DMS114 treated with DMSO at 0.1 percent for 48 hours (cell line): Measurements from ENCODE around the gene ZNF664.

Source experiments
- DNase-seq: peaks from one replicate; lab custom pipeline; 2025; ENCODE audit not compliant: unreplicated experiment; lab: John Stamatoyannopoulos, UW

The ZNF664 gene

DNA sequence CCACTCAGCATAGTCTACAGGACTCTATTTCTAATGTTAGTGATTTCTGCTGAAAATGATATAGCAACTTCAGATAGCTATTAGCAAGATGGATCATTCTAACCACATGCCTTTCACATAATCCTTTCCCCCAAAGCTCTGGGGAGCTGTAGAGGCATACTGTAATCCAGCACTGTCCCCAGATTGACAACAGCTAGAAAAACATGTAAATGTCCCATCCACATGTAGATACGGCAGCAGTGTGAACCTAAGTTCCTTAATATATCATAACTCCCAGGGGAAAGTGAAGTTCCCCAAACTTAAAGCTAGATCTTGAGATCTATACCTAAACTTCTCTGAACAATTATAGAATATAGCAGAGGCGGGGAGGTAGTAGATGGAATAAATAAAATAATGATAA lies 14.0 kb downstream of the ZNF664 start:
- no peak for DNase-seq

DNA sequence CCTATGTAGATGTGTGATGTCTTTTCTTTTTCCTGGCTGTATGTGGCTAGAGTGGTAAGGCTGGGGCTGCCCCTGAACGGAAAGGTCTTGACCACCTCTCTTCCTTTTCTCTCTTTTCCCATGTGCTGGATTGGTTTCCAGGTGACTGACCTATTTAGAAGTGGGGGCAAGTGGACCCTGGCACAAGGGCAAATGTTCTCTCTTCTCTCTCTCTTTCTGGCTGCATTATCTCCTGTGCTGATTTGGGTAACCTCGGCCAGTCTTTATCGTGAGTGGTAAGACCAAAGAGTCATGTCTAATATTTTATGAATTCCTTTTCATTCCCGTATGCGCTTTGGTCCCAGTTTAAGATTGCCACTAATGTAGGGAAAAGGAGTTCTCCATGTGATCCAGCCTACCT lies 16.2 kb downstream of the ZNF664 start:
- no peak for DNase-seq

DNA sequence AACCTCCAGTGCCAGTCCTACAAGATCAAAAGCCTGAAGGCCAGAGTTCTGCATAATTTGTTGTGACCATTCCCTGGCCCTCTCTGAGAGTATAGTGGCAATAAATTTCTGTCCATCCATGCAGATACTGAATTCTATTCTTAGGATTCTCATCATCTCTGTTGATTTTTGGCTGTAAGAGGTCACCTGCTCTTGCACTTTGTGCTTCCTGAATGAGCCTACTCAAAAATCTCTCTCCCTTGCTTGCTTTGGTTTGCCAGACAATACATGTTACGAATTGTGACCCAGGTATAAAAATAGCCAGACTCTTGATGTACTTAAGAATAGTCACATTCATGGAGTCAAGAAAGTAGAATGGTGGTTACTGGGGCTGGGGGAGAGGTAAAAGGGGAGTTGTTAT lies 16.7 kb downstream of the ZNF664 start:
- DNase-seq: no peak

DNA sequence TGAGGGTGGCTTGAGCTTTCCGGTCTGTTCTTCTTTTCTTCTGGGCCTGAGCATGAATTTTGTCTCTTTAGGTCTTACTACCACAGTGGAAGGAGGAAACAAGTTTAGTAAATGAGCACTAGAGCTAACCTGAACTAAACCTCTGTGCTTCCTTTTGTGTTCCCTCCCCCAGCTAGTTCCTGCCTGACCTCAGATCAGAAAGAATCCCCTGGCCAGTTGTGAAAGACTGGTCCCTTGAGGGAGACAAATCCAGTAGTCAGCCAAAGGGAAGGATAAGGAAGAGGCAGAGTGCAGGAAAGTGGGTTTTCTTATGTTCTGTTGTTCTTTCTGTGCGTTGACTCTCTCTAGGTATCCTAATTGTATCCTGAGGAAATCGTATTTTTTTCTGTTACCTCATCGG lies 17.5 kb downstream of the ZNF664 start:
- no peak for DNase-seq

DNA sequence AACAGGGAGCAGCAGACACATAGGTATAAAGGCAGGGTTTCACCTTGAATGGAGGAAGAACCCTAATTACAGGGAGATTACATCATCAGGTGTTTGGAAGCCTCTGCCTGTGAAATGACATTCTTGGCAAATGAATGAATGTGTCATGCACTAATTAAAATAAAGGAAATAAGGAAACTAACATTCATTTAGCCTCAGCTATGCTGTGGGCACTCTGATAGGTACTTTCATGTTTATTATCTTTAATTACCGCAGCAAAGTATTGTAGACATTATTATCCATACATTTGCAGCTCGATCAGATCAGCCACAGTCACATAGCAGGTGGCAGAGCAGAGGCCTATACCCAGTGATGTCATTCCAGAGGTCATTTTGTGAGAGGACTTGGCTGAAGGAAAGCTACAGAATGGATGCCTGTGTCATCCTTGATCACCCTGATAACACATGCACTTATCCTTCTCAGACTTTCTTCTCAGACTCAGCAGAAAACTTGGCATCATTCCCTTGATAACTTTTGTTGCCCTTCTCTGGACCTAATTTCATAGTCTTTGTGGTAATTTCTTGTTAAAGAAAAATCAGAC lies 18.4 kb downstream of the ZNF664 start:
- no peak for DNase-seq

DNA sequence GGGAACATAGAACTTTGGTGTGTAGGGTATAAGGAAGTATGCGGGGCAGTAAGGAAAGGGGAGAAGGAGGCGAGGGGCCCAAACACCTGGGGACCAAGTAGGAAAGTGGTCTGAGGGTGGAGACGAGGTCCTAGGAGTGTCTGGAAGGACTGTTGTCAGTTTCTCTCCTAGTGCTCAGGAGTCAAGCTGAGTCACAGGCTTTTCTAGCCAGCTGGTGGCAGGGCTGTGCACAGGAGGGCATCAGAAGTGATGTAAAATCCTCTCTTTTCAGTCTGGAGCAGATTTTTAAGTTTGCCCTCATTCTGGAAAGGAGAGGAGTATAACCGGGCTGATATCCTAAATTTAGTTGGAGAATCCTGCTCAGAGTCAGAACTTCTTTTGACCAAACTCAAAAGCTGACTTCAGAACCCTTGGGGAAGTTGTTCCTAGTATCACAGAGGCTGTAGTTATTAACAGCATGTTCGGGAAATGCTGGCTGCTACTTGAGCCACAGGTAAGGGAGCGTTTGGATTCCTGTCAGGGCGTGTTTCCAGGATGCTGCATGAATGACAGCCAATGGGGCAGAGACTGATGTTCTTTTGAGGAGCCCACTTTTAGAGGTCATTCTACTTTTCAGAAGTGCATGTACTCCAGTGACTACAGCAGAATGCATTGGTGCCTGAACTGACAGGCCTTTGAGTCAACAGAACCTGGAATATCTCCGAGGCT lies 19.3 kb downstream of the ZNF664 start:
- no peak for DNase-seq

DNA sequence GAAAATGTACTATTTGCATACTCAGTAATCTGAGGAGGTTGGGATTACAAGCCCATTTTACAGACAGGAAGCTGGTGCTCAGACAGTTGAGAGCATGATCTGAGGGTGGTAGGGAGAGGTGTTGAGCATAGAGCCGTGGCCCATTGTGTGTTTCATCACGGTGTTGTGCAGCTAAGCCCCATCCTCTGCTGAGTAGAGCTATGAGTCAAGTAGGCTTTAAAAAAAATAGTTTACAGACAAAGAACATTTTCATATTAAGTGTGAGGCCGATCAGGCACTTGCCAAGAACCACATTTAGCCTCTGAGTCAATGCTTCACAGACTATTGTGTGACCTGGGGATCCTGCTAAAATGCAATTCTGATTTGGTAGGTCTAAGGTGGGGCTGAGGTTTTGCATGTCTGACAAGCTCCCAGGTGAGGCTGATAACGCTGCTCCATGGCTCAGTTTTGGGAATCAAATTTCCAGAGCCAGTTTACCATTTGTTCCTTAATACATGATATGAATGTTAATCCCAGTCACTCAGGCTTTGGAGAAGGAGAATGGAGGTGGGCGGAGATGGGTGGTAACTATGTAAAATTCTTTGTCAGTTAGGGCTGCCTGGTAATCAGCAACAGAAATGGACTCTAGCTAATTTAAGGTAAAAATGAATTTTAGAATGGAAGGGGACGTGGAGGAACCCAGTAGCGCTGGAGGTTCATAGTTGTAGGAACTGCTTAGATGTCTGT lies 22.2 kb downstream of the ZNF664 start:
- no peak for DNase-seq

DNA sequence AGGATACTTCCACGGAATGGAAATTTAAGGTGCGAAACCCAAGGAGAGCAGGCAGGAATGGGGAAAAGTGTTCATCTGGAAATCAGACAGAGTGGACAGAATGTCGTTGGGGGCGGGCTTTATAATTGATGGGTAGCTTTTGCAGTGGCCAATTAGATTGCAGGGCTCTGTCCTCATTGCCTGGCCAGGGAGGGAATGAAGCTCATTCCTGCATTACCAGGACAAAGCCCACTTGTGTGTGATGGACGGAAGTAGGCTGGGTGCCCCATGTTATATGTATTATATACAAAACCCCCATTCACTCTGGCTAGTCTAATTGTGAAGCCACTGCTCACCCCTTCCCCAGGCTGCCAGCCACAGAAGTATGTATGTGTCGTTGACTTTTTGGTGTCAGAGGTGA lies 23.6 kb downstream of the ZNF664 start:
- no peak for DNase-seq

DNA sequence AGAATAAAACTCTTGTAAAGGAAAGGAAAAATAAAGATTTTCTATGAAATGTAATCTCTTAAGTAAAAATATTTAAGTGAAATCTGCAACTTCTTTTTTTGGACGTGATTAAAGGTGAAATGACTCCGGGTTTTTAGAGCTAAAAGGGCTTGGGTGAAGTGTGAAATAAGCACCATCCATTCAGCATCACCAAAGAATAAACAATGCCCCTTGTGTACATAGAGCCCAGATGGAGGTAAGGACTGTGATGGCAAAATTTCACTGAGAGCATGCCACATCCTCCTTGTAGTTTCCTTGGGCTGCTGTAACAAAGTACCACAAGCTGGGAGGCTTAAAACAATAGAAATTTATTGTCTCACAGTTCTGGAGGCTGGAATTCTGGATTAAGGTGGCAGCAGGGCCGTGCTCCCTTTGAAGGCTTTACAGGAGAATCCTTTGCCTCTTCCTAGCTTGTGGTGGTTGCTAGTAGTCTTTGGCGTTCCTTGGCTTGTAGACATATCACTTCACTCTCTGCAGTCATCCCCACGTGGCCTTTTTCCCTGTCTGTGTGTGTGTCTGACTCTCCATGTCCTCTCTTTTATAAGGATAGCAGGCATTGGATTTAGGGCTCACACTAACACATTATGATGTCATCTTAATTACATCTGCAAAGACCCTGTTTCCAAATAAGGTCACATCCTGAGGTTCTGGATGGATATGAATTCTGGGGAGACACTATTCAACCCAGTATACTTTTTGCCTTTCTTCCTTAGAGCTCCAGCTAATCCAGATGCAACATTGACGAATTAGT lies 24.2 kb downstream of the ZNF664 start:
- no peak for DNase-seq

DNA sequence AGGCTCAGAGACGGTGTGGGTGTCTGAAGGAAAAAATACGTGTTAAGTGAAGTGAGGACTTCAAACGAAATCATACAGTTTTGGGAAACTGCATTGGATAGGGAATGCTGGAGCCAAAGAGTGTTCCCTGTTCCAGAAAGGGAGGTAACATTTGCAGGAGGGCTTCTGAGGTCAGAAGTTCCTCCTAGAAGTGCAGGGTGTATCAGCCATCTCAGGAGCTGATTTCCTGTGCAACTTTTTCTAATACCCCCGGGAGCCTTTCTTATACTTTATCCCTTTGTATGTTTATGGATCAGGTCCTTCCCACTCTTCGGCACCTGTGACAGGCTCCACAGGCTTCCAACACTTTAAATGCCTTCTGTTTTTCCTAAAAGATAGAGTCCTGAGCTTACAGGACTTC lies 24.9 kb downstream of the ZNF664 start:
- no peak for DNase-seq

DNA sequence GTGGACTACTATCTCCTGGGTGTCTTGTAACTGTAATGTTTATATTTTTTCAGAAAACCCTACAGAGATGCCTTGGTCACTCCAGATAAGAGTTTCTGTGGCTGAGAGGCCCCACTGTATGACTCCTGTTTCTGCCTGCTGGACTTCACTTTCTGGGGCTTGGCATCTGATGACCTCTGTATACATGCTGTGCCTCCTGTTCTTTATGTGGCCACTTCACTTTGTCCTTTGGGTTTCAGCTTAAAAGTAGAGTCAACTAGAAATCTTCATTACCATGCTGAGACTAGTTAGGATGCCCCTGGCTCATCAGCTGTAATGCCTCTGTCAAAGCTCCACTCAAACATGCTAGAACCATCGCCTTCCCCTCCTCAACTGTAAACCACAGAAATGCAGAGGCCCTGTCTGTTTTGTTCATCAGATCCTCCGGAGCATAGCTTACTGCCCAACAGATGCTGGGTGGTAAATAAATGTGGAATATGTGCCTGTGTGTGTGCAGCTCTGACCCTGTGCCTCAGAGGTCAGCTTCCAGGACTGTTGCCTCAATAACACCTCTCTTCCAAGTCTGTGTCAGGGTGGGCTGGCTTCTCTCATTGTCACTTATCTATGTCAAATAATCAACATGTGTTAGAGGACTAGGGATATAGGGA lies 25.5 kb downstream of the ZNF664 start:
- no peak for DNase-seq

DNA sequence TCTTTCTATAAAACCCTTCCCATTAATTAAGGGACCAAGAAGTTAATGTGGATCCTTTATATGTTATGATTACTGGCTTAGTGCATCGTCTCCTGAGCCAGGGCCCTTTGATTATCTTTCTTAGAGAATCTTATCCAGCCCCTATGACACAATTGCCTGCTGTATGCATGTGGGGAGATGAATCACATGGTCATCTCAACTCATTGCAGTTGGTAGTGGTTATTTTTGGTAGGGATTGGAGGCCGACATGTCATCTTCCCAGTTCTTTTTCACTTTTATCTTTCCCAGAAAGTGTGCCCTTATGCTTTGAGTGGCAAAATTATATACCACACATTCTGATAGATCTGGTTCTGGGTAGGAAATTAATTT lies 26.0 kb downstream of the ZNF664 start:
- DNase-seq: no peak

DNA sequence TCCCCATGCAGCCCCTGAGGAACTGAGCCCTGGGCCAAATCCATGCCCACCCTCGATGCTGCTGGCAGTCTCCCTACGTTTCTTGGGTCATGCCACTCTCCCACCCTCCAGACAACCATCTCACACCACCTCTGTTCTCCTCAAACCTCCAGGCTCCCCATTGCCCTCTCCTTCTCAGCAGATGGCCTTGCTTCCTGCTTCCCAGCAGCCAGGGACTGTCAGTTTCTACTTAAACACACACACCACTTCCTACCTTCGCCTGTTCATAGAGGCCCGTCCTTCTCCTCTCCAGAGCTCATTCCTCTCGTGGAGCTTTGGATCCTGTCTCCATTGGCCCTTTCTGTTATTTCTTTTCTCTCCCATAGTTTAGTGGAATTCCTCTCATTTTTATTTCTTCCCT lies 27.1 kb downstream of the ZNF664 start:
- no peak for DNase-seq

DNA sequence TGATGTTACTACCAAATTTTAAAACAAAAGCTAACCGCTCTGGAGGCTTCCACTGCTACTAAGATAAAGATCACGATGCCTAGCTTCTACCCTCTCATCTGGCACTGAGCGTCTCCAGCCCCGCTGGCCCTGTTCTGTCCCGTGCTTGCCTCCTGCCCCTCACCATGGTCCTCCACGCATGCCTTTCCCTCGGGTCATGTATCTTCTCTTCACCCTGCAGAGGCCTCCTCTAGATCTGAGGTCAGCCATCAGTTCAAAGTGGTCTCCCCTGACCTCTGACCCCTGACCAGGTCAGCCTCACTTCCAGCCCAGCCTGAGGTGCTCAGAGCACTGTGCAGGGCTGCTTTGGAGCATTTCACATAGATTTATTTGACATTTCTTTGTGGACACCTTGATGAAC lies 28.3 kb downstream of the ZNF664 start:
- no peak for DNase-seq

DNA sequence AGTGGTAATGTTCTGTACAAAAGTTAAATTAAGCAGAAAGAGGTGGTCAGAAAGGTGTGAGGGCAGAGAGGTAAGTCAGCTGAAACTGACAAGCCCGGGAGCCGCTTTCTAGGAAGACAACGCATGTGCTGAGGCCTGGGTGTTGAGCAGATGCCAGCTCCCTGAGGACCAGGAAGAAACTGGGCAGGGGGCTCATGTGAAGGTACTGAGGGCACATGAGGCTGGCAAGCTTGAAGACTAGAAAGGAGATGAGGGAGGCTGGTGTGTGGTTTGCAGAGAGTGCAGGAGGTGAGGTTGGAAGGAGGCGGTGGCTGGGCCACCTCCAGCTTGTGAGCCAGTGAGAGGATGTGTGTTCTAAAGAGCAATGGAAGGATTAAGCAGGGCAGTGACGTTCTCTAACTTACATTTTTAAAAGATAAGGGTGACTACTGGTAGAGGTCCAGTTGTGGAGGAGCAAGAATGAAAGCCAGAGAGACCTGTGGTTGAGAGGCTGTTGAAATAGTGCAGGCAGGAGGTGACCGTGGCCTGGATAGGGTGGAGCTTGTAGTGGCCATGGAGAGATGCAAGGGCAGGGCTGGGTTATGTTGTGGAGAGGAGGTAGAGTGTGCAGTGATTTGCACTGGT lies 29.1 kb downstream of the ZNF664 start:
- no peak for DNase-seq

DNA sequence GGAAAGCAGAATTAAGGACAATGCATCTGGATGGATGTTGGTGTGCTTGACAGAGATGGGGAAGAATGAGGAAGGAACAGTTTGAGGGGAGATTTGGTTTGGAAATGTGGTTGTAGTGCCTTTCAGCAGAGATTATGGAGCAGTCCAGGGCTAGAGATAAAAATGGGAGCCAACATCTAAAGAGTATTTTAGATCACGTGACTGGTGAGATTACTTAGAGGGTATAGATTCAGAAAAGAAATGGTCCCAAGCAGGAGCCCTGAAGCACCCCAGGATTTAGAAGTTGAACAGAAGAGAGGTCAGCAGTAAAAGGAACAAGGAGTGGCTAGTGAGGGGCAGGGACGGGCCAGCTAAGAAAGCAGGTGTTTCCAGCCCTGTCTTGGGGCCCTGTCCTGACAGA lies 29.6 kb downstream of the ZNF664 start:
- no peak for DNase-seq

DNA sequence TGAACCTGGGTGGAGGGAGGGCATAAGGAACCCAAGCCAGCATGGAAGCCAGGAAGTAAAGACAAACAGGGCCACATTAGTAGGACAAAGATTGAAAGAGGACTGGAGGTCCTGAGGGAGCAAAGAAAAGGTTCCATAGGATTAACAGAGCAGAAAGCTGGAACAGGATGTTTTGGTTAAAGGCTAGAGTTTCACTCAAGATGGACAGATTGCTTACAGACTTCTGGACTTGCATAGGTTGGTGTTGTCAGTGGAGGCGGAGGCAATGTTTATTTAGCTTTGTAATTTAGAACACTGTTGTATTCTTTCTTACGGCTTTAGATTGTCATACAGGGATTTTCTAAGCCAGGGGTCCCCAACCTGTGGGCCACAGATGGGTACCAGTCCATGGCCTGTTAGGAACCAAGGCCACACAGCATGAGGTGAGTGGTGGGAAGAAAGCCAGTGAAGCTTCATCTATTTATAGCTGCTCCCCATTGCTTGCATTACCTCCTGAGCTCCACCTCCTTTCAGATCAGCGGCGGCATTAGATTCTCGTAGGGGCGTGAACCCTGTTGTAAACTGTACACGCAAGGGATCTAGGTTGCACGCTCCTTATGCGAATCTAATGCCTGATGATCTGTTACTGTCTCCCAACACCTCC lies 31.3 kb downstream of the ZNF664 start:
- no peak for DNase-seq

DNA sequence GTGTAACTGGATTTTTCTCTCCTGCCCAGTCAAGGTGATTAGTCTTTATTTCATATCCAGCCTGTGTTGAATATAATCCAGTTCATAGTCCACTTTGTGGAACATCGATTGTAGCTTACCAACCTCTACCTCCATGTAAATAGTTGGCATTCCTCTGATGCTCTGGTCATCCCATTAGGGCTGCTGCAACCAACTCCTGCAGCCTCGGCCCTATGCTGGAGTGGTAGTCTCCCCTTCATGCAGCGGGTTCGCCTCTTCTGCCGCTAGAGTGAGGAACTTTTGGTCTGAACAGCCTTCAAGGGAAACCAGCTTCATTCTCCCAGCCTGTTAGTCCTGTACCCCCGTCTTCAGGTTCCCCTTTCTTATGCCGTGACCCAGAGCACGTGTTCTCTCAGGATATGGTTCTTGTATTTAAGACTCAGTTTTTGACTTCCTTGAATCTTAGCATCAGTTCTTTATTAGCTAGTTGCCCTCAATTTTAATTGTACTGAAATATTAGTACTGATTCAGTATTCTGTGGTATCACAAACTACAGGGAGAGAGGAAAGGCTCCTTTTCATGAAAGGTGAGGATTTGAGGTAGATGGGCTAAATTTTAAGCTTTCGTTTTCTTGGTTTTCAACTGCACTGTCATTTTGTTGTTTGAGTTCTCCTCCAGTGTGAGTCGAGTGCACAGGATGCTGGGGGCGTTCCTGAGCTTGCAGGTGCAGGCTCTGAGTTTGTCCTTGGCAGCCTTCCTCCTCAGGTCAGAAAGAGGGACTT lies 33.2 kb downstream of the ZNF664 start:
- no peak for DNase-seq

DNA sequence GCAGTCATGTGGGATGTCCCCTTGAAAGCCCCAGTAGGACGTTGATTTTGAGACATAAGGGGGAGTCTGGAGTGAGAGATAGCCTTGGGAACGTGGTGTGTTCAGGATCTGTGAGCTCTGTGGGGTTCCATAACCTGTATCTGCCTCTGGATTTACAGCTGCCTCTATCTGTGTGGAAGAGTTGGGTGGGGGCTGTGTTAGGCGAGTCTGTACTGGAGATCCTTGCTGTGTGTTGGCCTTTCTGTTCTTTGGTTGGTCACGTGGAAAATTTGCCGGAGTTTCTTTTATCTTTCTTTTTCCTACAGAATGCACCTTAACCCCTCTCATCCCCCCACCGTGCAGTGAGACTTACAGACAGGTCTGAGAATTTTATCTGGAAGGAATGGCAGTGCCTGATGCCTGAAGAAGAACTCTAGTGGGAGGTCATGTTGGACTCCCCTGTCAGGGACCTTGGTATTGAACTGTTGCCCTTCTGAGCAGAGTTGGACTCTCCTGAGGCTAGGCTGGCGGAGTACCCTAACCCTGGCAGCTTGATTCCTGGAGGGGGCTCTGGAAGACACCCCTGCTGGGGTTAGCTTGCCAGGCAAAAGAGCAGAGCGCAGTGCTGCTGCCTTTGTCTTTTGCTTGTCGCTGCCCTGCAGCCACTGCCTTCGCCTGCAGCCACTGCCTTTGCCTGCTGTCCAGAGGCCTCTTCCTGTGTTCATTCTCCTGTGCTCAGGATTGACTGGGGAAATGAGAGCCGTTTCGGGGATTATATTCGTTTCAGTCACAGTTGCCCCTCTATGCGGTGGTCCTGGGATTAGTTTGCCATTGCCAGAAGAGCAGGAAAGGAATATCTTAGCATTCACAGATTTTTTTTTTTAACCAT lies 34.1 kb downstream of the ZNF664 start:
- DNase-seq: no peak
